A549 (cell line): ENCODE data around the gene FAM153A.
"Not testable (repeated sequence)": the region's sequence is repeated elsewhere in the genome, so short reads cannot be mapped to it uniquely, and the experiment has no call there.

Source experiments
- CBX2 ChIP-seq: fragments of 200-600 bp; sonication (generic); IDR thresholded peaks from 2 replicates; pipeline ENCODE4 v1.6.1; 2016; ENCODE audit warnings: low read depth, mild to moderate bottlenecking, borderline replicate concordance
- CTCF ChIP-seq: fragments of >200 bp; sonication (Bioruptor Twin); formaldehyde crosslinking; IDR thresholded peaks from 3 replicates; pipeline ENCODE4 v1.5.1; 2016
- EP300 ChIP-seq, 2 experiments: fragments of >200 bp; sonication (Bioruptor Twin); formaldehyde crosslinking; IDR thresholded peaks; 2 replicates in 1 of 2; 3 replicates in 1 of 2; pipeline ENCODE4 v1.6.1; 2016 to 2017
- FOSL2 ChIP-seq, 2 experiments: fragments of 450-650 bp in 1 of 2; fragments of >200 bp in 1 of 2; sonication (Bioruptor Twin) in 1 of 2; formaldehyde crosslinking; IDR thresholded peaks; 2 replicates each; pipeline versions ENCODE4 v1.5.0 to v1.6.1; 2016 to 2020; ENCODE audit warnings: mild to moderate bottlenecking in 1 of 2, moderate library complexity in 1 of 2
- KDM5A ChIP-seq: fragments of 200-600 bp; sonication (generic); IDR thresholded peaks from 2 replicates; pipeline ENCODE4 v1.6.1; 2016; ENCODE audit warnings: antibody characterized with exemption, mild to moderate bottlenecking
- MAZ ChIP-seq: fragments of 150-350 bp; IDR thresholded peaks from 2 replicates; pipeline ENCODE4 v1.6.1; 2014; ENCODE audit warnings: antibody characterized with exemption, low read depth, low read length, borderline replicate concordance
- POLR2A ChIP-seq: IDR thresholded peaks from 2 replicates; pipeline ENCODE4 v1.6.1; 2012; ENCODE audit warnings: mild to moderate bottlenecking, low read length
- RAD21 ChIP-seq, 2 experiments: fragments of >200 bp in 1 of 2; sonication (Bioruptor Twin) in 1 of 2; formaldehyde crosslinking in 1 of 2; IDR thresholded peaks in 1 of 2; conservative IDR thresholded peaks in 1 of 2; 2 replicates in 1 of 2; 3 replicates in 1 of 2; pipeline ENCODE4 v1.6.1; 2012 to 2018; ENCODE audit warnings: inconsistent platforms in 1 of 2
- REST ChIP-seq: fragments of 200-600 bp; sonication (generic); IDR thresholded peaks from 2 replicates; pipeline ENCODE4 v1.6.1; 2016; ENCODE audit warnings: antibody characterized with exemption, mild to moderate bottlenecking, moderate library complexity
- SMC3 ChIP-seq: fragments of >200 bp; sonication (Bioruptor Twin); formaldehyde crosslinking; IDR thresholded peaks from 3 replicates; pipeline ENCODE4 v1.6.1; 2018; ENCODE audit warnings: inconsistent platforms
- ZNF302 ChIP-seq: fragments of 250-450 bp; sonication (Bioruptor Pico); IDR thresholded peaks from 2 replicates; pipeline ENCODE4 v1.9.0; 2021; ENCODE audit warnings: inconsistent platforms, mild to moderate bottlenecking, moderate library complexity

- not testable (repeated sequence) for TF ChIP-seq RAD21 (conservative IDR thresholded peaks at IDR 0.05 in 1 of 2, IDR thresholded peaks at IDR 0.05 in 1 of 2); CTCF; REST; CBX2; ZNF302 (CRISPR knock-in tag); SMC3; MAZ; EP300 (IDR thresholded peaks at IDR 0.05); POLR2A; KDM5A; FOSL2 (IDR thresholded peaks at IDR 0.05); FOSL2 (CRISPR knock-in tag; IDR thresholded peaks at IDR 0.05)
These were observed 18.7 kb upstream of the FAM153A start for GRCh38 chr5:177801427-177801826.
